ENCODE measurements around the gene DPYD. TPM values are rescaled to one million over a fixed set of nuclear protein-coding genes. Genes with fewer than 3 reads are reported as not detected.

Gene DPYD
- total RNA-seq, 1 experiment from 2014 or later = 12.8 TPM

- no peaks in the 10 kb centered on the region for H3K79me2 ChIP-seq (ENCODE audit: low read length)
- no peak overlapping the region for H3K9ac ChIP-seq (ENCODE audit: low read length)
- no peaks in the 10 kb centered on the region for H3K9me3 ChIP-seq (ENCODE audit: low read length)
- H2AFZ ChIP-seq (ENCODE audit: low read length) = no peak overlapping the region
- DNase-seq (no peak), ATAC-seq (no peak)
- no peak overlapping the region for H3K27ac ChIP-seq (ENCODE audit: low read length)
- H3K4me1 ChIP-seq (ENCODE audit: insufficient read depth, low read length) = no peaks in the 10 kb centered on the region
- no peaks in the 10 kb centered on the region for H3F3A ChIP-seq (ENCODE audit: low read length, unreplicated experiment)
- no TSS peak for BruUV-seq (replicated peaks)
- CTCF ChIA-PET = no interaction called here
- no peak overlapping the region for H3K4me3 ChIP-seq (ENCODE audit: low read length)
- no peaks in the 10 kb centered on the region for H4K20me1 ChIP-seq (ENCODE audit: low read length)
- intact Hi-C loops (cut with micrococcal nuclease) = no loop called here
- POLR2A ChIA-PET (ENCODE audit: unreplicated experiment) = no interaction called here
- H3K36me3 ChIP-seq (ENCODE audit: low read depth, low read length) = no peaks in the 10 kb centered on the region
- H3K9me2 ChIP-seq (replicated peaks; ENCODE audit: low read length) = no peaks in the 10 kb centered on the region
- TF ChIP-seq EZH2phosphoT487 (IDR thresholded peaks at IDR 0.05; ENCODE audit: borderline replicate concordance, low read length) (no peak), EZH2 (IDR thresholded peaks at IDR 0.05; ENCODE audit: low read length, unreplicated experiment) (no peak)
- TF ChIP-seq, protein P1, sequence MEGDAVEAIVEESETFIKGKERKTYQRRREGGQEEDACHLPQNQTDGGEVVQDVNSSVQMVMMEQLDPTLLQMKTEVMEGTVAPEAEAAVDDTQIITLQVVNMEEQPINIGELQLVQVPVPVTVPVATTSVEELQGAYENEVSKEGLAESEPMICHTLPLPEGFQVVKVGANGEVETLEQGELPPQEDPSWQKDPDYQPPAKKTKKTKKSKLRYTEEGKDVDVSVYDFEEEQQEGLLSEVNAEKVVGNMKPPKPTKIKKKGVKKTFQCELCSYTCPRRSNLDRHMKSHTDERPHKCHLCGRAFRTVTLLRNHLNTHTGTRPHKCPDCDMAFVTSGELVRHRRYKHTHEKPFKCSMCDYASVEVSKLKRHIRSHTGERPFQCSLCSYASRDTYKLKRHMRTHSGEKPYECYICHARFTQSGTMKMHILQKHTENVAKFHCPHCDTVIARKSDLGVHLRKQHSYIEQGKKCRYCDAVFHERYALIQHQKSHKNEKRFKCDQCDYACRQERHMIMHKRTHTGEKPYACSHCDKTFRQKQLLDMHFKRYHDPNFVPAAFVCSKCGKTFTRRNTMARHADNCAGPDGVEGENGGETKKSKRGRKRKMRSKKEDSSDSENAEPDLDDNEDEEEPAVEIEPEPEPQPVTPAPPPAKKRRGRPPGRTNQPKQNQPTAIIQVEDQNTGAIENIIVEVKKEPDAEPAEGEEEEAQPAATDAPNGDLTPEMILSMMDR (conservative IDR thresholded peaks at IDR 0.05; ENCODE audit: low read depth, low read length) = no peak
- no peak overlapping the region for H3K4me2 ChIP-seq (ENCODE audit: low read length)
- no peaks in the 10 kb centered on the region for H3K27me3 ChIP-seq (ENCODE audit: low read length)
Measured at GRCh38 chr1:97207868-97208267, 713.0 kb downstream of the DPYD start.

GRCh38 chr1:97204468-97204867 lies 716.4 kb downstream of the DPYD start:
- Histone ChIP-seq H3F3A (ENCODE audit: low read length, unreplicated experiment) (no peaks in the 10 kb centered on the region), H3K9ac (ENCODE audit: low read length) (no peak overlapping the region), H2AFZ (ENCODE audit: low read length) (no peak overlapping the region), H3K9me3 (ENCODE audit: low read length) (no peaks in the 10 kb centered on the region), H3K4me1 (ENCODE audit: insufficient read depth, low read length) (no peaks in the 10 kb centered on the region), H4K20me1 (ENCODE audit: low read length) (no peaks in the 10 kb centered on the region), H3K9me2 (replicated peaks; ENCODE audit: low read length) (no peaks in the 10 kb centered on the region), H3K27me3 (ENCODE audit: low read length) (no peaks in the 10 kb centered on the region), H3K79me2 (ENCODE audit: low read length) (no peaks in the 10 kb centered on the region), H3K36me3 (ENCODE audit: low read depth, low read length) (no peaks in the 10 kb centered on the region), H3K4me2 (ENCODE audit: low read length) (no peak overlapping the region), H3K4me3 (ENCODE audit: low read length) (no peak overlapping the region), H3K27ac (ENCODE audit: low read length) (no peak overlapping the region)
- ChIA-PET POLR2A (ENCODE audit: unreplicated experiment) (no interaction called here), CTCF (no interaction called here)
- intact Hi-C loops (cut with micrococcal nuclease) = no loop called here
- no peak for TF ChIP-seq EZH2 (IDR thresholded peaks at IDR 0.05; ENCODE audit: low read length, unreplicated experiment)
- TF ChIP-seq EZH2phosphoT487 (IDR thresholded peaks at IDR 0.05; ENCODE audit: borderline replicate concordance, low read length) = no peak
- TF ChIP-seq, protein P1 (conservative IDR thresholded peaks at IDR 0.05; ENCODE audit: low read depth, low read length) = no peak
- ATAC-seq (no peak), DNase-seq (no peak)
- no TSS peak for BruUV-seq (replicated peaks)

DNA sequence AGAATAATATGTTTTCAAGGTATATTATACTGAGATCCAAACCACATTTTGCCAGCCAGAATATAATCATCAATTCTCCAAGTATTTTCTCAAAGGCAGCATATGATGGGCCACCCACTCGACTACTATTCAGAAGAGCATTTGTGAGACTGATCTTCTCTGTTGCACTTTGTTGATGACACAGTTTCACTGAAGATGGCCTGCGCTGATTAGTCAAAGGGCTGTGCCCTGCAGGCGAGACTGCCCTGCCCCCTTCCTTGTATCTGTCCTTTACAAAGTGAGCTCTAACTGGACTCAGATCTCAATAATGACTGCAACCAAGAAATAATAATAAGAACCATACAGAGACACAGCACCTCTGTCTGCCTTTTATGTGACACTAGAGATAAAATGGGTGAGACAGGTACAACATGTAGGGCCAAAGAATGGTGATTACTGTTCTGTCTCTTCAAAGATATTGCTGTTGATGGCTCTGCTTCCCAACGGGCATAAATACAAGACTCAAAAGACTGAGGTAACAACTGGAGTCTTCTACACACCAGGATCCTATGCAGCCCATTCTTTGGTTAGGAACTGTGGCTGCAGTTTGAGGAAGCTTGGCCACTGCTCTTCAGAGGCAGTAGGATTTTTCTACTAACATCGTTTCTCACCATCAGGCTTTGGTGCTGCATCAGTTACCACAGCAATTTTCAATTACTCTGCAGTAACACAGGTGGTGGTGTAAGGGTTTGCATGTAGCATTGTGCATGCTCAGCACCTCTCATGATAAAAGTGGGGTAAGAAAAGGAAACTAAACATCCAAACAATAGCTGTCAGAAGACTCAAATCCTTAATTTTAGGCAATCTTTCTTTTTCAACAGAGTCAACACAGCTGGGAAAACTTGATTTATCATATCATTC lies 718.1 kb downstream of the DPYD start:
- H3F3A ChIP-seq (ENCODE audit: low read length, unreplicated experiment) = no peaks in the 10 kb centered on the region

More for the DNA sequence above, 718.1 kb downstream of the DPYD start:
- no peak for TF ChIP-seq EZH2phosphoT487 (IDR thresholded peaks at IDR 0.05; ENCODE audit: borderline replicate concordance, low read length)
- TF ChIP-seq EZH2 (IDR thresholded peaks at IDR 0.05; ENCODE audit: low read length, unreplicated experiment) = no peak
- TF ChIP-seq, protein P1 (conservative IDR thresholded peaks at IDR 0.05; ENCODE audit: low read depth, low read length) = no peak
- H3K9me2 ChIP-seq (replicated peaks; ENCODE audit: low read length) = no peaks in the 10 kb centered on the region
- no peaks in the 10 kb centered on the region for H4K20me1 ChIP-seq (ENCODE audit: low read length)
- no peaks in the 10 kb centered on the region for H3K79me2 ChIP-seq (ENCODE audit: low read length)
- DNase-seq (no peak), ATAC-seq (no peak)
- H3K4me1 ChIP-seq (ENCODE audit: insufficient read depth, low read length) = no peaks in the 10 kb centered on the region
- intact Hi-C loops (cut with micrococcal nuclease) = no loop called here
- no peaks in the 10 kb centered on the region for H3K9me3 ChIP-seq (ENCODE audit: low read length)
- H3K27me3 ChIP-seq (ENCODE audit: low read length) = no peaks in the 10 kb centered on the region
- POLR2A ChIA-PET (ENCODE audit: unreplicated experiment) = no interaction called here
- no peaks in the 10 kb centered on the region for H3K36me3 ChIP-seq (ENCODE audit: low read depth, low read length)
- H2AFZ ChIP-seq (ENCODE audit: low read length) = no peak overlapping the region
- no TSS peak for BruUV-seq (replicated peaks)
- no peak overlapping the region for H3K4me2 ChIP-seq (ENCODE audit: low read length)
- H3K27ac ChIP-seq (ENCODE audit: low read length) = no peak overlapping the region
- H3K9ac ChIP-seq (ENCODE audit: low read length) = no peak overlapping the region
- CTCF ChIA-PET = no interaction called here
- no peak overlapping the region for H3K4me3 ChIP-seq (ENCODE audit: low read length)

Data from PC-3 (cell line).